GM10248 (cell line): Measurements from ENCODE around the gene ARHGEF6.
"Not testable (repeated sequence)": the region's sequence is repeated elsewhere in the genome, so short reads cannot be mapped to it uniquely, and the experiment has no call there.

Experiments used
- CTCF ChIA-PET: fragments of 300-600 bp; sonication (Branson Sonifier 250); formaldehyde crosslinking; extraction: SDS; loops from one replicate; lab custom pipeline; 2021; ENCODE audit warnings: antibody characterized with exemption; lab: Yijun Ruan, JAX
- POLR2A ChIA-PET: fragments of 350-650 bp; sonication (Branson Sonifier 250); formaldehyde crosslinking; extraction: SDS; loops from one replicate; lab custom pipeline; 2020; ENCODE audit warnings: antibody characterized with exemption; lab: Yijun Ruan, JAX
- DNase-seq: peaks from one replicate; pipeline ENCODE4 v3.0.0; 2012; ENCODE audit errors: extremely low spot score
- CTCF ChIP-seq: IDR thresholded peaks from 2 replicates; pipeline ENCODE4 v1.5.1; 2012; ENCODE audit warnings: mild to moderate bottlenecking, low read depth; ENCODE audit errors: extremely low read depth, missing control alignments, control extremely low read depth

Gene ARHGEF6

GRCh38 chrX:136810493-136810892, 29.8 kb upstream of the ARHGEF6 start:
- no peak for TF ChIP-seq CTCF
- no peak for DNase-seq
- ChIA-PET POLR2A (no interaction called here), CTCF (no interaction called here)

- no peak for TF ChIP-seq CTCF
- ChIA-PET CTCF (interaction anchor here (1.3 kb wide), 1 partner anchor 8 kb away, joined by 3 read pairs; no protein-coding TSS in a partner anchor), POLR2A (no interaction called here)
- DNase-seq, result no peak
These were observed 26.2 kb upstream of the ARHGEF6 start for GRCh38 chrX:136806891-136807410.

- ChIA-PET CTCF (interaction anchor here (0.5 kb wide), 1 partner anchor 65 kb away, joined by 3 read pairs; no protein-coding TSS in a partner anchor), POLR2A (no interaction called here)
- TF ChIP-seq CTCF, result no peak
- DNase-seq, result no peak
These were observed 21.8 kb upstream of the ARHGEF6 start for GRCh38 chrX:136802515-136802914.

- TF ChIP-seq CTCF, result no peak
- DNase-seq, result no peak
- ChIA-PET CTCF (no interaction called here), POLR2A (no interaction called here)
These were observed 17.1 kb upstream of the ARHGEF6 start for GRCh38 chrX:136797787-136798186.

- DNase-seq, POLR2A ChIA-PET, CTCF ChIA-PET: not testable (repeated sequence)
These were observed 14.4 kb upstream of the ARHGEF6 start for GRCh38 chrX:136795132-136795531.

- CTCF ChIA-PET, POLR2A ChIA-PET, DNase-seq: not testable (repeated sequence)
These were observed 13.9 kb upstream of the ARHGEF6 start for GRCh38 chrX:136794660-136795059.

GRCh38 chrX:136794080-136794479, 13.3 kb upstream of the ARHGEF6 start:
- no peak for TF ChIP-seq CTCF
- DNase-seq, result no peak
- CTCF ChIA-PET, result no interaction called here
- POLR2A ChIA-PET, result no interaction called here

- DNase-seq, result no peak
- TF ChIP-seq CTCF, result no peak
- CTCF ChIA-PET, result no interaction called here
- POLR2A ChIA-PET, result no interaction called here
These were observed 9.1 kb upstream of the ARHGEF6 start for GRCh38 chrX:136789856-136790255.
